ENCODE data around the gene PLA2G5.

PLA2G5 gene

DNA sequence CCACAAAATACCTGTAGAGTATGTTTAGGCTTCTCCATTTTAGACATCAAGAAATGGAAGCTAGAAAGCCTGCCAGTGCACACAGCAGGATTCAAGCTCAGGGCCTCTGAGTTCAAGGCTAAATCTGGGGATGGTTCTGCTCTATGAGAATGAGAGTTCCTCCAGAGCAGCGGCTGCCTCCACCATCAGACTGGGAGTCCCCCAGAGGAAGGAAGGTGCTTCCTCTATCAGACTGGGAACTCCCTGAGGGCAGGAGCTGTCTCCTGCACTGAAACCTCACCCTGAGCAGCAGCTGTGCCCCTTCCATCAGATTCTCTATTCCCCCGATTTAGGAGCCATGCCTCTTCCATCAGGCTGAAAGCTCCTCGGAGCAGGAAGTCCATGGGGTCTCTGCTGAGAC is 20.1 kb downstream of the PLA2G5 start:
- H3K4me3 ChIP-seq (ENCODE audit: low read depth, low read length): no peak overlapping the region
- H3K36me3 ChIP-seq: no peaks in the 10 kb centered on the region
- TF ChIP-seq, protein P1, sequence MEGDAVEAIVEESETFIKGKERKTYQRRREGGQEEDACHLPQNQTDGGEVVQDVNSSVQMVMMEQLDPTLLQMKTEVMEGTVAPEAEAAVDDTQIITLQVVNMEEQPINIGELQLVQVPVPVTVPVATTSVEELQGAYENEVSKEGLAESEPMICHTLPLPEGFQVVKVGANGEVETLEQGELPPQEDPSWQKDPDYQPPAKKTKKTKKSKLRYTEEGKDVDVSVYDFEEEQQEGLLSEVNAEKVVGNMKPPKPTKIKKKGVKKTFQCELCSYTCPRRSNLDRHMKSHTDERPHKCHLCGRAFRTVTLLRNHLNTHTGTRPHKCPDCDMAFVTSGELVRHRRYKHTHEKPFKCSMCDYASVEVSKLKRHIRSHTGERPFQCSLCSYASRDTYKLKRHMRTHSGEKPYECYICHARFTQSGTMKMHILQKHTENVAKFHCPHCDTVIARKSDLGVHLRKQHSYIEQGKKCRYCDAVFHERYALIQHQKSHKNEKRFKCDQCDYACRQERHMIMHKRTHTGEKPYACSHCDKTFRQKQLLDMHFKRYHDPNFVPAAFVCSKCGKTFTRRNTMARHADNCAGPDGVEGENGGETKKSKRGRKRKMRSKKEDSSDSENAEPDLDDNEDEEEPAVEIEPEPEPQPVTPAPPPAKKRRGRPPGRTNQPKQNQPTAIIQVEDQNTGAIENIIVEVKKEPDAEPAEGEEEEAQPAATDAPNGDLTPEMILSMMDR (IDR thresholded peaks at IDR 0.05; ENCODE audit: low read depth, low read length): no peak
- no peaks in the 10 kb centered on the region for H3K4me1 ChIP-seq
- no peaks in the 10 kb centered on the region for H3K9me3 ChIP-seq
- no peak for DNase-seq
- H3K27me3 ChIP-seq: no peaks in the 10 kb centered on the region

- Histone ChIP-seq H3K4me1 (no peaks in the 10 kb centered on the region), H3K36me3 (no peaks in the 10 kb centered on the region), H3K27me3 (no peaks in the 10 kb centered on the region), H3K4me3 (ENCODE audit: low read depth, low read length) (no peak overlapping the region), H3K9me3 (no peaks in the 10 kb centered on the region)
- TF ChIP-seq, protein P1 (IDR thresholded peaks at IDR 0.05; ENCODE audit: low read depth, low read length): no peak
- no peak for DNase-seq
Observed at GRCh38 chr1:20090641-20091040, 20.6 kb downstream of the PLA2G5 start.

DNA sequence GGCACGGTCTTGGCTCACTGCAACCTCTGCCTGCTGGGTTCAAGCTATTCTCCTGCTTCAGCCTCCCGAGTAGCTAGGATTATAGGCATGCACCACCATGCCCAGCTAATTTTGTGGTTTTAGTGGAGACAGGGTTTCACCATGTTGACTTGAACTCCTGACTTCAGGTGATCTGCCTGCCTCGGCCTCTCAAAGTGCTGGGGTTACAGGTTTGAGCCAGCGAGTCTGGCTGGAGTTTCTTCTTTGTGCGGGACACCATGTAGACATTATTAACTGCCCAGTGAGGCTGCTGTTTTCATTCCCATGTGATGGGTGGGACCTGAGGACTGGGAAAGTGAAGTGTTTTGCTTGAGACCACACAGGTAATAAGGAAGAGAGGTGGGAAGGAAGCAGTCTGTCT is 23.3 kb downstream of the PLA2G5 start:
- H3K27me3 ChIP-seq: no peaks in the 10 kb centered on the region
- H3K4me3 ChIP-seq (ENCODE audit: low read depth, low read length): no peak overlapping the region
- no peaks in the 10 kb centered on the region for H3K36me3 ChIP-seq
- DNase-seq: no peak
- no peaks in the 10 kb centered on the region for H3K9me3 ChIP-seq
- no peaks in the 10 kb centered on the region for H3K4me1 ChIP-seq
- TF ChIP-seq, protein P1 (IDR thresholded peaks at IDR 0.05; ENCODE audit: low read depth, low read length): no peak

GRCh38 chr1:20093940-20094391 is 24.0 kb downstream of the PLA2G5 start:
- TF ChIP-seq, protein P1 (IDR thresholded peaks at IDR 0.05; ENCODE audit: low read depth, low read length): no peak
- no peak for DNase-seq
- Histone ChIP-seq H3K36me3 (no peaks in the 10 kb centered on the region), H3K27me3 (no peaks in the 10 kb centered on the region), H3K4me3 (ENCODE audit: low read depth, low read length) (no peak overlapping the region), H3K9me3 (no peaks in the 10 kb centered on the region), H3K4me1 (no peaks in the 10 kb centered on the region)

GRCh38 chr1:20095564-20096434 is 25.8 kb downstream of the PLA2G5 start:
- Histone ChIP-seq H3K4me3 (ENCODE audit: low read depth, low read length) (no peak overlapping the region), H3K4me1 (no peaks in the 10 kb centered on the region), H3K27me3 (no peaks in the 10 kb centered on the region), H3K9me3 (no peaks in the 10 kb centered on the region), H3K36me3 (no peaks in the 10 kb centered on the region)
- no peak for DNase-seq
- TF ChIP-seq, protein P1 (IDR thresholded peaks at IDR 0.05; ENCODE audit: low read depth, low read length): no peak

- no peaks in the 10 kb centered on the region for H3K4me1 ChIP-seq
Observed at GRCh38 chr1:20096840-20097447, 26.9 kb downstream of the PLA2G5 start.

More at GRCh38 chr1:20096840-20097447, 26.9 kb downstream of the PLA2G5 start:
- no peaks in the 10 kb centered on the region for H3K36me3 ChIP-seq
- TF ChIP-seq, protein P1 (IDR thresholded peaks at IDR 0.05; ENCODE audit: low read depth, low read length): no peak
- no peaks in the 10 kb centered on the region for H3K27me3 ChIP-seq
- no peaks in the 10 kb centered on the region for H3K9me3 ChIP-seq
- DNase-seq: no peak
- no peak overlapping the region for H3K4me3 ChIP-seq (ENCODE audit: low read depth, low read length)
